GM21515 (cell line): ENCODE measurements around the gene ZNF593.

ENCODE experiments used
- ATAC-seq: cut with Tn5 transposase; IDR thresholded peaks from one replicate; pipeline ENCODE4 v1.9.1; 2021; ENCODE audit not compliant: unreplicated experiment

The ZNF593 gene

GRCh38 chr1:26168410-26169197 is 1.1 kb upstream of the ZNF593 start, which contains the start of gene C1orf232:
Gene C1orf232 (minus strand): TSS chr1:26168963. CDS start chr1:26168499, 464 bp downstream.
- no peak for ATAC-seq

- ATAC-seq: no peak
These were observed 532 bp upstream of the ZNF593 start for GRCh38 chr1:26169198-26169554.

DNA sequence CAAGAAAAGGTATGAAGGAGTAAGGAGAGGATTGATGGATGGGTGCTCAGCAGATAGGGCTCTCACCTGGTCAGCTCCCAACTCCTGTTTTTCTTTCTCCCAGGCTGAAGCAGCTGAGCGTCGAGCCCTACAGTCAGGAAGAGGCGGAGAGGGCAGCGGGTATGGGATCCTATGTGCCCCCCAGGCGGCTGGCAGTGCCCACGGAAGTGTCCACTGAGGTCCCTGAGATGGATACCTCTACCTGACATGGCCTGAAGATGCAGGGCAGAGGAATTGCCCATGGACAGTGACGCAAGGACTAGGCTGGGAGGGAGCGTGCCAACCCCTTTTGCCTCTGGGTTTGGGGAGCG is 739 bp downstream of the ZNF593 start:
- ATAC-seq: no peak

GRCh38 chr1:26171084-26172072 is 1.7 kb downstream of the ZNF593 start, which contains the start of gene ZNF593OS:
Gene ZNF593OS (minus strand): TSS chr1:26171832. CDS start chr1:26171661, 171 bp downstream.
- ATAC-seq: no peak

GRCh38 chr1:26175346-26175745 is 5.6 kb downstream of the ZNF593 start:
- ATAC-seq: no peak

DNA sequence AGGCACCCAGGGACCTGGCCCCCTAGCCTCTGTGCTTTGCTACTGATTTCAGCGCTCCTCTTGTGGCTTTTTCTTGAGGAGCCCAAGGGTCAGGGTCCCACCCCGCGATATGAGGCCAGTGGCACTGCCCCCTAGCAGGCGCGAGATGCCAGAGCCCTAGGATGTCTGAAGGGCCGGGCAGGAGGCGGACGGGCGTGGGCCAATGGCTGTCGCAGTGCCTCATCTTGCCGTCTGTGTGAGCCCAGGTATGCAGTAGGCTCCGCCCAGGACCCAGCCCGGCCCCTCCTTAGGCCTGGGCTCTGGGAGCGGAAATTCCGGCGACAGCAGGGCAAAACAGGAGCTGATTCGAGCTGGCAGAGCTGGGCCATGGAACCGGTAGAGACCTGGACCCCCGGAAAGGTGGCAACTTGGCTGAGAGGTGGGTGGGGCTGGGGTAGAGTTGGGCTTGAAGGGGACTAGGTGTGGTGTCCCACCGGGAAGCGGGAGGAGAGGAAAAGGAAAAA is 7.5 kb downstream of the ZNF593 start, which contains the start of gene CNKSR1:
Gene CNKSR1 (plus strand): TSS at position 310 of the 503 bp plus-strand sequence. CDS start 57 bp downstream, at position 367.
- no peak for ATAC-seq

- ATAC-seq: no peak
These were observed 10.3 kb downstream of the ZNF593 start for GRCh38 chr1:26180010-26180506.

DNA sequence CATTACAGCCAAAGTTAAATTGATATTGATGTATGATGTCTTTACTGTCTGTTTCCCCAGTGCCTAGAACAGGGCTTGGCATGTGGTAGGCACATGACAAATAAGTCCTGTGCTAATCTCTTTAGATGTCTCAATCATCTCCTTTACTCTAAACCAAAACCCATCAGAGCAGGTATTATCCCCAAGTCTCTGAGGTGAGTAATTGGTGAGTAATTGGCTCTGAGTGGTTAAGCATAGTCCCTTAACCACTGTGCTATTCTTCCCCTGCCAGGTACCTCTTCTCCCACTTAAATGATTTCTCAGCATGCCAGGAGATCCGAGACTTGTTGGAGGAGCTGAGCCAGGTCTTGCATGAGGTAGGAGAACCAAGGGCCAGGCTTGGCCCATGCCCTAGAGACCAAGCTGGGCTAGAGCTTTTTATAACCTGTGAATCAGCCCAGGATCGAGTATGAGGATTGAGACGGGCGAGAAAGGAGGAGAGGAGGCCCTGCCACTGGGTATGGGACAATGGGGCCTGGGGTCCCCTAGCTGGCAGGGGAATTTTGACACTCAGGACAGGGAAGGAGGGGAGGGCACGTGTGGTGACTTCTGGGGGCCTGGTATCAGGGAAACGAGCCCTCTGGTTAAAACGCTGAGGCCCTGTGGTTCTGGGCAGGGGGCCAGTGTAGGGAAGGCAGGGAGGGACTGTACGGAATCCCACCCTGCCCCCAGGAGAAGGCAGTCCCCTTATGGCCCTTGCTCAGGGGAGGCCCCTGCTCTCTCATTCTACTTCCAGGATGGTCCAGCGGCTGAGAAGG is 12.1 kb downstream of the ZNF593 start:
- ATAC-seq: no peak

DNA sequence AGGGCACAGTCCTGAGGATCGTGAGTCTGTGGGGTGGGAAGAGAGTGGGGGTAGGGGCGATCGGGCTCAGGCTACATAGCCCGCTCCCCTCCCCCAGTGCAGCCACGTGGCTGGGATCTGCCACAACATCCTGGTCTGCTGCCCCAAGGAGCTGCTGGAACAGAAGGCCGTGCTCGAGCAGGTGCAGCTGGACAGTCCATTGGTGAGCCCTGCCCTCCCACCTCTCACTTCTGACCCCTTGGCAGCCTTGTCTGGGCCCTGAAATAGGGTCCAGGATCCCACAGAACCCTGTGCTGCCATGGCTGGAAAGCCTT is 12.6 kb downstream of the ZNF593 start:
- no peak for ATAC-seq

DNA sequence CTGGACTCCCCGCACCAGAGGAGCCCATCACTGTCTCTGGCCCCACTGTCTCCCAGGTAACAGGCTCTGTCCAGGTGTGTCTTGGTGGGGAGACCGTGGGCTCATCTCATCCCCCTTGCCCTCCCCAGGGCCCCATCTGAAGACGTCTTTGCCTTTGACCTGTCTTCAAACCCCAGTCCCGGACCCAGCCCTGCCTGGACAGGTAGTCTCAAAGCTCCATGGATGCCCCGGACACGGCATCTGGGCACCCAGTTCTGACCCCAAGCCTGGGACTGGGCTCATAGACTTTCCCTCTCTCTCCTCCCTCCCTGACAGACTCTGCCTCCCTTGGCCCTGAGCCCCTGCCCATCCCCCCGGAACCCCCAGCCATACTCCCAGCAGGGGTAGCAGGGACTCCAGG is 14.4 kb downstream of the ZNF593 start:
- no peak for ATAC-seq

DNA sequence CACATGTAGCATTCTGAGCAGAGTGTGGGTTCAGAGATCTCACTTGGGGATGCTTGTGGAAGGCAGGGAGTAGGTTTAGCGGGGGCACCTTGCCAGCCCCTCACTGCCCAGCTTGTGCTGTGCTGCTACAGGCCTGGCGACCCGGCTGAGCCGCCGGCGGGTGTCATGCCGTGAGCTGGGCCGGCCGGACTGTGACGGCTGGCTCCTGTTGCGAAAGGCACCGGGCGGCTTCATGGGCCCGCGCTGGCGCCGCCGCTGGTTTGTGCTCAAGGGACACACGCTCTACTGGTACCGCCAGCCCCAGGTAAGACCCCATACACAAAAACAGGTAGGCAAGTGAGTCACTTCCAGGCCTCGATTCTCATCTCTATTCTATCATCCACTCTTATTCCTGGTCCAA is 15.2 kb downstream of the ZNF593 start:
- no peak for ATAC-seq

- no peak for ATAC-seq
These were observed 18.2 kb downstream of the ZNF593 start for GRCh38 chr1:26187882-26188281.

- ATAC-seq: no peak
These were observed 18.8 kb downstream of the ZNF593 start for GRCh38 chr1:26188477-26188876.

- no peak for ATAC-seq
These were observed 19.6 kb downstream of the ZNF593 start for GRCh38 chr1:26189331-26189730.

GRCh38 chr1:26189751-26190275 is 20.1 kb downstream of the ZNF593 start:
- ATAC-seq: no peak

DNA sequence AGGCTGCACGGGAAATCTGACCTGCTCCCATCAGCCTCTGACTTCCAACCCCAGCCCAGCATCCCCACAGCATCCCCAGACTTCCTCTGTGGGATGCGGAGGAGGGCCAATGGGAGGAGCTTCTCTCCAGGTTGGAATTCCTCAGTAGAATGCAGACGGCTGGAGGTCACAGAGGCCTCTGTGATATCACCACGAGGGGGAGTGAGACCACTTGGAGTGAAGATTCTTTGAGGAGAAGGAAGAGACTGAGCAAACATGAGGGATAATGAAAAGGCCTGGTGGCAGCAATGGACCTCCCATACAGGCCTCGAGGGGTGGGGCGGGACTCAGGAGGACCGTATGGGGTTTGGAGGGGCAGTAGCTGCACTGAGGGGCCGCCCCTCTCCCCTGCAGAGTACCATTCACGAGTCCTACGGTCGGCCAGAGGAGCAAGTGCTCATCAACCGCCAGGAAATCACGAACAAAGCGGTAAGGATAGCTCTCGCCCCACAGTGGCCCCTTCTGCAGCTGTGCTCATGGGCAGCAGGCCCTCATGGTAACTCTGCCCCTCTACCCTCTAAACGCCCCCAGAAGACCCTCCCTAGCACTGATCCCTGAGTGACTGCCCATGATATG is 20.8 kb downstream of the ZNF593 start, which contains the start of gene CATSPER4:
Gene CATSPER4 (plus strand): TSS at position 230 of the 615 bp plus-strand sequence. CDS start 26 bp downstream, at position 256.
- ATAC-seq: no peak

- no peak for ATAC-seq
These were observed 22.0 kb downstream of the ZNF593 start for GRCh38 chr1:26191739-26192138.

GRCh38 chr1:26195805-26196204 is 26.1 kb downstream of the ZNF593 start:
- no peak for ATAC-seq

GRCh38 chr1:26197301-26197700 is 27.6 kb downstream of the ZNF593 start:
- ATAC-seq: no peak

DNA sequence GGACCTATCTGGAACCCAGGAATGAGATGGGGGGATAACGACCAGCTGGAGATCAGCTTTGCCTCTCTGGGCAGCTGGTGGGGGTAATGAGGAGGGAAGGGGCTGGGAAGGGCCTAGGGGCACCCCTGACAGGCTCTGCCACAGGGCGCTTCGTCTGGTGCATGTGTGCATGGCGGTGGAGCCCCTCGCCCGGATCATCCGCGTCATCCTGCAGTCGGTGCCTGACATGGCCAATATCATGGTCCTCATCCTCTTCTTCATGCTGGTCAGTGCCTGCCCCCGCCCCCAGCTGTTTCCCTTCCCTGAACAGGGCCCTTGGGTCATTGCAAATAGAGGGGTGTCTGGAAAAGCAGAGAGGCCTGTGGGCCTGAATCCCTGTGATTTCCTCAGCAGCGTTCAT is 28.1 kb downstream of the ZNF593 start:
- ATAC-seq: no peak
